ENCODE data around the gene MAP2K4.

The MAP2K4 gene

DNA sequence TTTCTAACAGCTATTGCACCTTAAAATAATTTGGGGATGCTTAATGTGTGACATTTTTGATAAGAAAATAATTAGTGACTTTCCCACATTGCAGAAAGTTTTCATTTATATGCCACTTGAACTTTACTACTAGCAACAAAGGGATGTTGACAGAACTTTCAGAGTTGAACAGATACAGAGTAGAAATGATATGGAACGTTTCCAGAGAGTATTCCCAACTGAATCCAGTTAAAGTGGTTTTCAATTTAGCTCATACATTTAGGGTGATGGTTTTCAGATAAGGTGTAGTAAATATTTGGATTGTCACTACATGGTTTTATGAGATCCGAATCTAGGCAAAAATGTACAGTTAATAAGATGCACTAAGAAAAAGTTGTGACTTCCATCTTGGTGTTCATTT is 17.3 kb downstream of the MAP2K4 start:
- no peak for DNase-seq (ENCODE audit: low read depth in 3 of 3)

DNA sequence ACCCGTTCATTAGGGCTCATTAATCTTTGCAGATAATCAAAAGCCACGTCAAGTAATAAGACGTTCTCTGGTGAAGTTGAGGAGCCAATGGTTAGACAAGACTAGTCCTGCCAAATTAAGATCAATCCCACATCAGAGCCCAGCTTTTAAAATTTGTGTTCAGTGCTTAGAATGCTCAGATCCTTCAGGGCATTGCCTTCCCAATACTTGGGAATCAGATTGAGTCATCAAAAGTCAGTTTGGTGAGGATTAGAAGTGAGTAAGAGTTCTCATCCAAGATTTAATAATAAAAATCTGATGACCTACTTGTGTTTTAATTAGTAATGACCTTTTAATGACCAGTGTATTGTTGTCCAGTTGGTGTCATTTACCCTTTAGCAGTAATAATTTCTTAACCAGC is 19.8 kb downstream of the MAP2K4 start:
- DNase-seq (ENCODE audit: low read depth in 3 of 3): no peak

DNA sequence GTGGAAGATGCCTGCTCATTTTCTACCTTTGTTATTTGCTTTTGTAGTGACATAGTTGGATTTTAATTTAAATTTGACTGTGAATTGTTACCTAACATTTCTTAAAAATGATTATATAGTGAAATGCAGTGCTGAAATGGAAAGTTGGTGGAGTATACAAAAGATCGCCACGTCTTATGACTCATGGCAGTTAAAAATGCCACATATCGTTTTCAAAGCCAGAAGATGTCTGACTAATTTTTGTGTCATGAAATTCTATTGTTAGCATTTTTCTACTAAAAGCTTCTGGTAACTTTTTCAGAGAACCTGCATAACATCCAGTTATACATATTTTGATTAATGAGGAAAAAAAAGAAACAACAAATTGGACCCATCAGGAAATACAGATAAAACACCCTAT is 20.6 kb downstream of the MAP2K4 start:
- no peak for DNase-seq (ENCODE audit: low read depth in 3 of 3)

DNA sequence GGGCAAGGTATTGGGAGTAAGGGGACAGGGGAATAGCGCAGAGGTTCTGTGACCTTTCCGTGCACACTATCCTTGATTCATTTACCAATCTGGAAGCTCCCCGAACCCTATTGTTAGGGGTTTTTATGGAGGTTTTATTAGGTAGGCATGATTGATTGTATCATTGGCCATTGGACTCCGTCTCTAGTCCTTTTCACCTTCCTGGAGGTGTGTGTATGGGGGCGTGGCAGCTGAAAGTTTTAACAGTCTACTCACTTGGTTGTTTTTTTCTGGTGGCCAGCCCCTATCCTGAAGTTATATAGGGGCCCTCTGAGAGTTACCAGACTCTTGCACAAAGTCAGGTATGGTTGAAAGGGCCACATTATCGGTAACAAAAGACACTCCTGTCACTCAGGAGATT is 23.0 kb downstream of the MAP2K4 start:
- no peak for DNase-seq (ENCODE audit: low read depth in 3 of 3)

DNA sequence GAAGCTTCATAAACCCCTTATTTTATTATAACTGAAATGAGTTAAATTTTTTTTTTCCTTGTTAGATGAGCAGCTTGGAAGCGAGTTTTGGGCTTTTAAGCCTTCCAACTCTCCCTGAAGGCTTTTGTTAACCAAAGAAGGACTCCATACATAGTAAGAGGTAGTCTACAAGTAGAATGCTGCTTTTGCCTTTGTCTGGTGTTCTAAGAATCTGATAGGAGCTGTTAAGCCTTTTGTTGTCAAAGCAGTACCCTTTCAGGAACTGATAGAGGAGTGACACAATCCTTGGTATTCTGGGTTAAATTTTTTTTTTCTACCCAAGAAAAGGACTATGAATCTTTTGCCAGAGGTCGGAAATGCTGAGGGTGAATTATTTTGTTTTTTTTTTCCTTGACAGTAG is 26.1 kb downstream of the MAP2K4 start:
- no peak for DNase-seq (ENCODE audit: low read depth in 3 of 3)

DNA sequence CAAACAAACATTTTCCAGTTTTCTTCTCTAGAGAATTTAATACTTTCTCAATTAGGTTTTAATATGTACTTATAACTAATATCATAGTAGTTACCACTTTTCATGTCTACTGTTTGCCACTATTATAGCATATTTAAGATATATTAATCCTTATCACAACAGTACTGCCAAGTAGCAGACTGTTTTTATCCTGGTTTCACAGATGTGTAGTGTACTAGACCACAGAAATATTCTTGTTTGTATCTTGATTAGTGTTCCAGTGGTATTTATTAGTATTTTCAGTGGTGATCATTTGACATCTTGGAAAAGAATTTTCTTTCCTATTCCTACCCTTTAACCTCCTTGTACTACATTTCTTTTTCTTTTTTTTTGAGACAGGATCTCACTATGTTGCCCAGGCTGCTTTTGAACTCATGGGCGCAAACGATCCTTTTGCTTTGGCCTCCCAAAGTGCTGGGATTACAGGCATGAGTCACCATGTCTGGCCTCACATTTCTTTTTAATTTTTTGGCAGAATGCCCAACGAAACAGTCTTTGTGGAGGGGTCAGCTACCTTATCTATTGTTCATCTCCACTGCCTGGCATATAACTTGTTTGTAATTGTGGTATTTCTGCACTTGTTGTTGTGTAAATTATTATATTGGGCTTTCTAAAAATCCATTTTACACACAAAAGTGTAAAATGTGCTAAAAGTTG is 27.2 kb downstream of the MAP2K4 start:
- DNase-seq (ENCODE audit: low read depth in 3 of 3): no peak

DNA sequence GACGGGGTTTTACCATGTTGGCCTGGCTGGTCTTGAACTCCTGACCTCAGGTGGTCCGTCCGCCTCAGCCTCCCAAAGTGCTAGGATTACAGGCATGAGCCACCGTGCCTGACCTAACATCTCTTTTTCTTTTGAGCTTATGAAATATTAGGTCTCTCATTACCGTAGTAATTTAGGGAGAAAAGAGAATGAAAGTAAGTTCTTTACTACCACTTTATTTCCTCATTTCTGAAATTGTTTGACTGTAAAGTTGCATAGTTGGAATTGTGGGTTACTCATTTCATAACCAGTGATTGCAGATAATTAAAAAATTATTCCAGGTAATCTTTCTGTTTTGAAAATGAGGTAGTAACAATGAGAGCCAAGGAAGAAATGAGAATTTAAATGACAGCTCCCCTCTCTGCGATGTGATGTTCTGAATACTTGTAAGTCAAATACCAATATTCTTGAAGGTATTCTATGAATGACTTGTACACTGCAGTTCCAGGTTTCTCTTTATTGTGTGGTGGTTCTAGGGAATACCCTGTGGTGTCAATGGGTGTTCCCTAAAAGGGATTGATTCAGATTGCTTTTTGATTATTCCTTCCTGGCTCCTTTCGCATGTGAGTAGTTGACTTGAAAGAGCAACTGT is 28.3 kb downstream of the MAP2K4 start:
- DNase-seq (ENCODE audit: low read depth in 3 of 3): no peak

DNA sequence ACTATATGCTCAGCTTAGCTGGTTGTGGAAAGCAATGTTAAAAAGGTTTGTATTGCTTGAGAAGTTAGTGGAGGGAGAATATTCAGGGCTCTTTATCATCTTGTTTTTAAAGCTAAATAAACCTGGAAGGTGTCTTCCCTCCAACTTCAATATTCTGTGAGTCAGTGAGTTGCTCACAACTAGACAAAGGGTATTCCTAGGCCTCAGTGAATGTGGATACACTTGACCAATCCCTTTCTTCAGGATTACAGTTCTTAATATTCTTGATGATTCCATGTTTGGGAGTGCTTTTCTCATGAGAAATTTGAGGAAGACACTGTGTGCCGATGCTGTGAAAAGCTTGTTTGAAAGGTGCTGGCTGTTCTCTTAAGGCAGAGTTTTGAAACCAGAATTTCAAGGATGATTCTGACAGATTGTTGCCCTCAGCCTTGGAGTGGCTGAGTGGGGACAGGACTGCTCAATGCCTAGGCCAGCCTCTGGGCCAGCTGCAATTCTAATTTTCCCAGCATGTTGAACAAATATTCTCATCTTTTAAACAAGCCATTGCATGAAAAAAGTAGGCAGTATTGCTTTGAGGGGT is 30.1 kb downstream of the MAP2K4 start:
- no peak for DNase-seq (ENCODE audit: low read depth in 3 of 3)

DNA sequence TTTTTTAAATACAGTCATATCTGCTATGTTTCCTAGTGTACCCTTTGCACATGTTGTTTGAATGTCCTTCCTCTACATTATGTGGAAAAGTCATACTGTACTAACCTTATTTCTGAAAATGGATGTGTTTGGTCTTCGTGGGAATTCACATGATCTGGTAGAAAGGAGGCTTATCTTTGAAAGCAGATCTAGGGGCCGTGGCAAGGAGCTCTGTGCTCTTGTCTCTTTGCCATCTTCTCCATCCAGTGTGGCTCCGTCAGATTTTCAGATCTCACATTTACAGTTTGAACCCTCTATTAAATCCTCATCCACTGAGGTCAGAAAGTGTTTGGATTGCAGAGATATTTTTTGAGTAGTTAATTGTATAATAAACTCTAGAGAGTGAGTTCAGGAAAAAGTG is 32.9 kb downstream of the MAP2K4 start:
- no peak for DNase-seq (ENCODE audit: low read depth in 3 of 3)

DNA sequence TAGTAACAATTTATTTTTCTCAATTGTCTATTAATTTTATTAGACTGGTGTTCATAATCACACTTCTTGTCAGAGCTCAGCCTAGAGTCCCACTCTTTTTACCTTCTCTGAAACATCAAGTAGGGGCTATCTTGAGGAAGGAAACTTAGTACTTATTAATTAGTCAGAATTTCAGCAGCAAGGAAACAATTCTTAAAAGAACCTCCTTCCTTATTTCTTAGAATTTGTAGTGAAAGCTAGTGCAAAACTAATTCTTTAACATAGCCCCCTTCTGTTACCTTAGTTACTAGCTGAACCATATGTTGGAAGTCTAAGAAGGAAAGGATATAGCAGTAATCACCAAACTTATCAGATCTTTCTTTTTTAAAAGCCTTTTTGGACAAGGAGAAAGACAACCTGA is 35.2 kb downstream of the MAP2K4 start:
- DNase-seq (ENCODE audit: low read depth in 3 of 3): no peak

DNA sequence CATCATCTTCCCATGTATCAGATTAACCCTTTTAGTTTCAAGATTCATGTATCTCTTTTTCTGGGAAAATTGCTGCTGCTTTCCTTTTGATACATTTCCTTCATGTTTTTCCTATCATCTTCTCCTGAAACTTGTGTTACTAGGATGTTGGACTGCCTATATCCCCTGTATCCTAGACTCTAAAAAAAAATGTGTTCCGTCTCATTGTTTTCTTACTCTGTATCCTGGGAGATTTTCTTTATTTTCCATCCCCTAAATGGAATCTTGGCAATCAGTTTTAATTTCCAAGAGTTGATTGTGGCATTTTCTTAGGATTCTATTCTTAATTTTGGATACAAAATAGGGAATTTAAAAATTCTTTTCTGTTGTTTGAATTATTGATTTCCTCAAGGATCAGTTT is 36.8 kb downstream of the MAP2K4 start:
- DNase-seq (ENCODE audit: low read depth in 3 of 3): no peak

DNA sequence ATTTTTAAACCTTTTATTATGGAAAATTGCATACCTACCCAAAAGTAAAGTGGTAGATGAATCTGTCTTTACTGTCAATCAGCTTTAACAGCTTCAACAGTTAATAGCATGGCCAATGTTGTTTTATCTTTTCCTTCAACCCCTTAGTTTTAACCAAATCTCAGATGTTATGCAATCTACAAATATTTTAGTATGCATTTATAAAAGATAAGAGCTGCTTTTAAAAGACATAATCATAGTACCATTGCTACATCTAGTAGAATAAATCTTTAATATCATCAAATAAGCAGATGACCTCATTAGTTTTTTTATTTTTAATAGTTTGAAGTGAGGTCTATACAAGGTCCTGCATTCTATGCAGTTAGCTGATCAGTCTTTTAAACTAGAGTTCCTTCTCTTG is 37.9 kb downstream of the MAP2K4 start:
- no peak for DNase-seq (ENCODE audit: low read depth in 3 of 3)

DNA sequence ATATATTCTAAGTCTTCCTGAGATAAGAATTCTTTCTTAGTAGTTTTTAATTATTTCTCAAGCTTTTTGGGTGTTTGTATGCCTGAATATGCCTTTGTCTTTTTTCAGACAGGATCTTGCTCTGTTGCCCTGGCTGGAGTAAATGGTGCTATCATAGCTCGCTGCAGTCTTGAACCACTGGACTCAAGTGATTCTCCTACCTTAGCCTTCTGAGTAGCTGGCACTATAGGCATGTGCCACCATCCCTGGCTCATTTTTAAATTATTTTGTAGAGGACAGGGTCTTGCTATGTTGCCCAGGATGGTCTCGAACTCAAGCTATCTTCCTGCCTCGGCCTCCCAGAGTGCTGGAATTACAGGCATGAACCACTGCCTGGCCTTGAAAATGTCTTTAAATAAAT is 41.6 kb downstream of the MAP2K4 start:
- DNase-seq (ENCODE audit: low read depth in 3 of 3): no peak

DNA sequence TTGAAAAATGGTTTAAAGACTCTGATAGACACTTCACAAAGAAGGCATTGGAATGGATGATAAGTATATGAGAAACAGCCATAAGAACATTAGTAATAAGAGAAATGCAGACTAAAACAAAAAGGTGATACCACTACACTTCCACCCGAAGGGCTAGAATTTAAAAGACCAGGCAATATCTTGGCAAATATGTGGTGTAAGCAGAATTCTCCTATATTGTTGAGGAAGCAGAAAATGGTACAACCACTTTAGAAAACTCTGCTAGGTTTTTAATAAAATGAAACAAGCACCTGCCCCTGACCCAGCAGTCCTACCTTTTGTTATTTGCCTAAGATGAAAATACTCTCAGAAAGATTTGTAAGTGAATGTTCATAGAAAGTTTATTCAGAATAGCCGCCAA is 43.7 kb downstream of the MAP2K4 start:
- DNase-seq (ENCODE audit: low read depth in 3 of 3): no peak

DNA sequence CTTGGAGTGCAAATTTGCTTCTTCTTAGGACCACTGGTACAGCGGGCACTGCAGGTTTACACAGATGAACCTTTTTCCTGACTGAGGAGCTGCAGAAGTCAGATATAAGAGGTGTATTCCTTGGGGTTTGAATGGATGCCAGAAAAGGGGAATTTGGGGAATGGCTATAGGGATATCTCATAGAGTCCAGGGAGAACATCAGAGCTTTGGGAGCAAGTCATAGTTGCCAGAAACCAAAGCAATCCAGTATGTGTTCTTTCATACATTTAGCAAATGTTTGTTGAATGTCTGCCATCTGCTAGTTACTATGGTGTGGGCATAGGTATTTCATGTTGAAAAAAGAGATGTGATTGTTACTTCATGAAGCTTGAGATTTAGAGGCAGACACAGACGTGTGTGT is 46.8 kb downstream of the MAP2K4 start:
- no peak for DNase-seq (ENCODE audit: low read depth in 3 of 3)

DNA sequence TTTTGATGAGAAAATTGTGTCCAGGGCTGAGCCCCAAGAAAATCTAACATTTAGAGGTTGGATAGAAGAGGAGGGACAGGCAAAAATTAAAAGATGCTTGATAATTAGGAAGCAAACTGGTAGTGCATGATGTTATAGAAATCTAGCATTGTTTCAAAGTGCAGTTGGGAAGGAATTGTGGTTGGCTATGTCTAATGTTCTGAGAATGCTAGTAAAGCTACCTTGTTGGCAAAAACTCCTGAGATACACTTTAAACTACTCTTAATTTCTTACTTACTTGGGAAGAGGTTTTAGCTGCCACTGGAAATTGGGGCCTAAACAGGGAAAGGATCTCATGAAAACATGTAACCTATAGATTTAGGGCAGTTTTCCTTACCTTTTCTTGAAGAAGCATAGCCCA is 48.3 kb downstream of the MAP2K4 start:
- no peak for DNase-seq (ENCODE audit: low read depth in 3 of 3)

DNA sequence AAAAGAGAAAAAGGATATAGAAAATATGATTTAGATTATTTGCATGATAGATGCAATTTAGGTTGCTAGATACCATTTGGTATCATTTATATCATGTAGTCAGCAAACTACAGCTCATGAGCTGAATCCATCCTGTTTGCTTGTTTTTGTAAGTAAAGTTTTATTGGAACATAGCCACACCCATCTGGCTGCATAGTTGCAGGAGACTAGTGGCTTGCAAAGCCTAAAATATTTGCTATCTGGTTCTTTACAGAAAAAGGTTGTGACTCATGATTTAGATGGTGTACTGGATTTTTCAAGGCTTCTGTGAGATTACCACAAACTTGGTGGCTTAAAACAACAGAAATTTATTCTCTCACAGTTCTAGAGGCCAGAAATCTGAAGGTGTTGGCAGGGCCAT is 49.9 kb downstream of the MAP2K4 start:
- DNase-seq (ENCODE audit: low read depth in 3 of 3): no peak

DNA sequence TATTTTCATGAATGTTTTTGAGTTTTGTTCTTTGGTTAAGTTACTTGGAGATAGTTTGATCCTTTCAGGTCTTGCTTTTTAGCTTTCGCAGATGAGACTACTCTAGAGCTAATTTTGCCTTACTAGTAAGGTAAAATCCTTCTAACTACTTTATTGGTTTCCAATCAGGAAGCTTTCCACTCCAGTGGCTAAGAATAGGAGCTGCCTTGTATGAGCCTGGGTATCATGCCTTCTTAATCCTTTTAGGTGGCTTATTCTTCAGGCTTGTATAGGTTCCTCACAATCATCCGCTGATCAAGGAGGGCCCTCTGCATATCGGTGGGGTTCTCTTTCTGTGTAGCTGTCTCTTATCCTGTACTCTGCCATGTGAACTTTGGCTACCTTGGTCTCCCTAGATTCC is 53.7 kb downstream of the MAP2K4 start:
- no peak for DNase-seq (ENCODE audit: low read depth in 3 of 3)

DNA sequence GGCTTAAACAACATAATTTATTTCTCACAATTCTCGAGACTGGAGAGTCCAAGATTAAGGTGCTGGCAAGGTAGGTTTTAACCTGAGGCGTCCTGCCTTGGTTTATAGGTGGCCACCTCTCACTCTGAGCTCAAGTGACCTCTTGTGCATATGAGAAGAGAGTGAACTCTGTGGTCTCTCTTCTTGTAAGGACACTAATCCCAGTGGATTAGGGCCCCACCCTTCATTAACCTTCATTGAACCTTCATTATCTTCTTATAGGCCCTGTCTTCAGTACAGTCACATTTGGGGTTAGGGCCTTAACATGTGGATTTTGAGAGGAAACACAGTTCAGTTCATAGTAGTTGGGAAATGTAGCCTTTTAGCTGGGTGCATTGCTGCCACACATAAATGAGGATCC is 57.1 kb downstream of the MAP2K4 start:
- DNase-seq (ENCODE audit: low read depth in 3 of 3): no peak

DNA sequence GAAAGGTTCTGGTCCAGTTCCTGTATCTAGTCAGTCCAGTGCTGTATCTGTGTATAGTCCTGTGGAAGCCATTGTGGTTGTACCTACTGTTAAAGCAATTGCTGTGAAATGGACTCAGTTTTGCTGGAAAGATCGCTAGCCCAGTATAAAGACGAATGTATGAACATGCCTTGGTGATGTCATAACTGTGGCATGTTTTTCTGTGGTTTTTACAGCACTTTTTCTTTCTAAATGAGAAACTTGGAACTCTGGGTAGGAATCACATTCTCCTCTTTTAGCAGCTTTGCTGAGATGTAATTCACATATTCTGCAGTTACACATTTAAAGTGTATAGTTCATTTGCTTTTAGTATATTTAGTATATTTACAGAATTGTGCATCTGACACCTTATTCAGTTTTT is 58.1 kb downstream of the MAP2K4 start:
- no peak for DNase-seq (ENCODE audit: low read depth in 3 of 3)

DNA sequence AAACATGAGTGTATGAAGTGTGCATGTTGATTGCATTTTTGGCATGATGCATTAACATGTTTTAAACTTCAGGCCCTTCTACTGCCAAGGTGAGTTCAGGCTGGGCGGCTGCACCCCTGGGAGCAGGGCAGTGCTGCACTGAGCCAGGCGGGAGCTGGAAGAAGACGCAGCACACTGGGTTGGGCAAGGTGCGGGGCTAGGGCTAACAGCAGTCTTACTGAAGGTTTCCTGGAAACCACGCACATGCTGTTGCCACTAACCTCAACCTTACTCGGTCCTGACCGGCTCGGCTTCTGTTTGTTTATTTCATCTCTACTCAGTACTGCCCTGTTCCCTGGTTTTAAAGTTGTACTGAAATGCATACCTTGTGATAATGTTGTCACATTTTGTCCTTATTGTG is 61.0 kb downstream of the MAP2K4 start:
- DNase-seq (ENCODE audit: low read depth in 3 of 3): no peak

DNA sequence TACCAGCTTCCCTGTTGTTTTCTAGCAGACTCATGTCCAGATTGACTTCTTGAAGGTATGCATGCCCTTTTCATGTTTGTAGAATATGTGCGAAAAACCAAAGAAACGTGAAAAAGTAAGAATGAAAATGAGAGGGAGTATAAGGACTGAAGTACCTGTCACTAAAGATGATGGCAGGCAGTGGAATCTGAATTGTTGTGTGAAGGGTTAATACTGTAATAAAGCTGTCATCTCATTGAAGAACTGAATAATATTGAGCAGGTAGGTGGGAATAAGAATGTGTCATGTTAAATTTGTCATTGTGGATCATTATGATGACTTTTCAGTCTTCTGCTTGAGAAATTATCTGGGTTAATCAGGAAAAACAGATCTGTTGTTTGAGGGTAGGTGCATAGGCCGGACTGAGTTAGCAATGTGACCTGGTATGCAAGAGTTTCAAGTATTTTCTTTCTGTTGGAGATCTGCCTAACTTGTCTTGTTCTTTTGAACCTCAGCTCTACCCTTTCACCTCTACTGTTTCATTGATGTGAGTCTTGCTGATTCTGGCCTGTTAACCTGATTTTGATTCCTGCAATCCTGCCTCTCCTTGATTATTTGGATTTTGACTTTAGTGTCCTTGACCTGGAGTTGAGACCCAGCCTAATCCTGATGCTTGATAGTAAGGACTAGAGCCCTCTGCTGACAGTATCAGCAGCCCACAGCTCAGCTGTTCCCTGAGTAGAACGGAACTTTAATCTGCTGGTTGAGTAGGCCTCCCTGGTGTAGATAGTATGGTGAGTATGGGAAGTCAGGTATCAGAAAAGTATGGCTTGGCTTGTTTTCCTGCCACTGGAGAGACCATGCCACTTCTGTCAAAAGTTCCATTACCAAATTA is 64.6 kb downstream of the MAP2K4 start:
- no peak for DNase-seq (ENCODE audit: low read depth in 3 of 3)

DNA sequence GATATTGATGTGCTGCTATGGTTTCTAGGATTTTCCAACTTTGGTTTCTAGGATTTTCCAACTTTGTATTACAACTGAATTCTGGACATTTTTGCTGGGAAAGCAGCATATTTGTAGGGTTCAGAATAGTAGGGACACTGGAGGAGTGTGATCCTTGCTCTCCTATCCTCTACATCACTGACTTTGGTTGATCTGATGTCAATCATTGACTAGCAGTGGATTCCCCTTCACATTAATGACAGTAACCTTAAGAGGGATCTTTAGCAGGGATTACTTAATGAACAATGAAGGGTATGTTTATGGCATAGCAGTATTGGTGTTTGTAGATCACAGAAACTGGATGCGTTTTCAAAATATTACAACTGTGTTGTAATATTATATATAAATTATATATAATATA is 67.4 kb downstream of the MAP2K4 start:
- DNase-seq (ENCODE audit: low read depth in 3 of 3): no peak
